ENCODE measurements around the gene TRAPPC13.
"Not testable (repeated sequence)": the region's sequence is repeated elsewhere in the genome, so short reads cannot be mapped to it uniquely, and the experiment has no call there.

The TRAPPC13 gene

DNA sequence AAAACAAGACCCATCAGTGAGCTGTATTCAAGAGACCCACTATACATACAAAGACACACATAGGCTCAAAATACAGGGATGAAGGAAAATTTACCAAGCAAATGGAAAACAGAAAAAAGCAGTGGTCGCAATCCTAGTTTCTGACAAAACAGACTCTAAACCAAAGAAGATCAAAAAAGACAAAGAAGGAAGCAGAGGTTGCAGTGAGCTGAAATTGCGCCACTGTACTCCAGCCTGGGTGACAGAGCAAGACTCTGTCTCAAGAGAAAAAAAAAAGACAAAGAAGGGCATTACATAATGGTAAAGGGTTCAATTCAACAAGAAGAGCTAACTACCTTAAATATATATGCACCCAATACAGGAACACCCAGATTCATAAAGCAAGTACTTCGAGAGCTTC, 51.2 kb downstream of the TRAPPC13 start:
- DNase-seq (ENCODE audit: low read depth in 3 of 3), result not testable (repeated sequence)

DNA sequence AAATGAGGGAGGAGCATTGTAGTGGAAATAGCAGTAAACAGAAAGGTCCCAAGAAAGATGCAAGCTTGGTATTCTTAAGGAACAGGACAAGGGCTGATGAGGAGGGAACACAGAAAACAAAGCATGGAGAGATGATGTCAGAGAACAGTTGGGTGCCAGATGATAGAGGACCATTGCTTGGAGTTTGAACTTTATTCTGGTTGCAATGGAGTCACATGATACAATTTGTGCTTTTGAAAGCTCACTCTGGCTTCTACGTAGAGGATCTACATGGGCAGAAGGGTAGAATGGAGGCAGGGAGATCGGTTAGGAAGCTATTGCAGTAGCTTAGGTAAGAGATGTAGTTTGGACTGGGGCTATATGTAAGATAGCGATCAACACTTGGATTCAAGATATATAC, 57.3 kb downstream of the TRAPPC13 start:
- DNase-seq (ENCODE audit: low read depth in 3 of 3), result no peak

DNA sequence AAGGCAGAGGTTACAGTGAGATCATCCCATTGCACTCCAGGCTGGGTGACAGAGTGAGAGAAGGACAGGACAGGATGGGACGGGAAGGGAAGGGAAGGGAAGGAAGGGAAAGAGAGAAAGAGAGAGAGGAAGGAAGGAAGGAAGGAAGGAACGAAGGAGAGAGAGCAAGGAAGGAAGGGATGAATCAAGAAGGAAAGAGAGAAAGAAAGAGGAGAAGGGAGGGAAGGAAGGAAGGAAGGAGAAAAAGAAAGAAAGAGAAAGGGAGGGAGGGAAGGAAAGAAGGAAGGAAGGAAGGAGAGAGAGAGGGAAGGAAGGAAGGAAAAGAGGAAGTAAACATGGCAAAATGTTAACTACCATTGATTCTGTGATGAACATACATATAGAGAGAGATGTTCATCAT, 68.3 kb downstream of the TRAPPC13 start:
- no peak for DNase-seq (ENCODE audit: low read depth in 3 of 3)

DNA sequence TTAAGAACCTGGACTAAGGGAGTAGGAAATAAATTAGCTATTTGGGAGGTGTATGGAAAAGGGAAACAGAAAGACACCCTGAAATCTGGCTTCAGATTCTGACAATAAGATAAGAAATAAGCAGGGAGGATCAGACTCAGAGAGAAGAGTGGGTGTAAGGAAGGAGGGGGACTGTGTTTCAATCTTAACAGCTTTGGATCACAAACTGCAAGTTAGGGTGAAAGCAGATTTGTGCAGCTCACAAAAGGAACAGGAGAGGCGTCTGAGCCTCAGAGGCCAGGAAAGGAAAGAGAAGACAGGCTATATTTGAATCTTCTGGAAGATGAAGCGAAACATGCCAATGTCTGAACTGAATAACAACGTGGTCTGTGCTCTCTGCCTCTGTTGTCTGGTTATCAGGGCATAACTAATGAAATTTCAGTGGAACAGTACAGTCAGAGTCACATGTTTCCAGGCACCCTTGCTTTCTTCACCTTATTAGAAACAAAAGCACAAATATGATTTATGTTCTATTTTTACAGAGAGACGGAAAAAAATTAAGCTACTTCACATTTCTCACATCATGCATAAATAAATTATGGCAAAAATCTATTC, 70.4 kb downstream of the TRAPPC13 start:
- no peak for DNase-seq (ENCODE audit: low read depth in 3 of 3)

DNA sequence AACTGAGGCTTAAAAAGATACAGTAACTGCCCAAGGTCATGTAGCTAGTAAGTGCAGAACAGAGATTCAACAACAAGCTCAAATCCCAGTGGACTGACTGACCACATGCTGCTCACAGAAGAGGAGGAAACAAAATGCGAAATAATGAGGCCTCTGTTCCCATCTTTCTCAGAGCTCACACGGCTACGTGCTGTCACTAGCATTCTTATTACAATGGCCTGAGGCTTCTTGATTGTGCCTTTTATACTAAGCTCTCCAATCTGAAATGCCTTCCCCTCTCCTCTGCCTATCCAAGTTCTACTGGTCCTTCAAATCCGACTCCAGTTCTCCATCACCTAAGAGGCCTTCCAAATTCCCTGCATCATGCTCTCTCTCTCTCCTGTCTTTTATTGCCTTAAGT, 71.1 kb downstream of the TRAPPC13 start:
- no peak for DNase-seq (ENCODE audit: low read depth in 3 of 3)

DNA sequence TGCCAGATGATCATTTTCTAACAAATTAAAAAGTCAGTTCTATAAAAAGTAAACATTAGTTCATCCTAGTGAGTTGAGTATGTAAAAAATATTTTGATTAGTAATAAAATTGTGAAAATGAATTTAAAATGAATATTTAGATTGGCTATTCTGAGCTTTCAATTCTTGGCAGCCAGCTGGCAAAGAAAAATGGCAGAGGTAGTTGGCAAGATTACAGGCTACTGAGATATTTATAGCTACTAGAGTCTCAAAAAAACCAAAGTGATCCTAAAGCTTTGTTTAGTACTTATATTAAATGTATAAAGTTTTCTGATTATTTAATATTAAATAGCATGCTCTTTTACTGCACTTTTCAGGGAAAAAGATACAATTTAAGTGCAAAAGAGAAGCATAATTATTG, 72.1 kb downstream of the TRAPPC13 start:
- no peak for DNase-seq (ENCODE audit: low read depth in 3 of 3)

DNA sequence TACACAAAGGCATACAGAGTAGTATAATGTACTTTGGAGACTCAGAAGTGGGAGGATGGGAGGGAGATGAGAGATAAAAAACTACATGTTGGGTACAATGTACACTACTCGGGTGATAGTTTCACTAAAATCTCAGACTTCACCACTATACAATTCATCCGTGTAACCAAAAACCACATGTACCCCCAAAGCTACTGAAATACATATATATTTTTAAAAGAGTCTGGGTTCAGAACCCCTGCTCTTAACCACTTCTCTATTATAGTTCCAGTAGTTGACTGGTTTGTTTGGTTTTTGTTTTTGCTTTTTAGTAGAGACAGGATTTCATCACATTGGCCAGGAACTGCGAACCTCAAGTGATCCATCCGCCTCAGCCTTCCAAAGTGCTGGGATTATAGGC, 74.5 kb downstream of the TRAPPC13 start:
- no peak for DNase-seq (ENCODE audit: low read depth in 3 of 3)

DNA sequence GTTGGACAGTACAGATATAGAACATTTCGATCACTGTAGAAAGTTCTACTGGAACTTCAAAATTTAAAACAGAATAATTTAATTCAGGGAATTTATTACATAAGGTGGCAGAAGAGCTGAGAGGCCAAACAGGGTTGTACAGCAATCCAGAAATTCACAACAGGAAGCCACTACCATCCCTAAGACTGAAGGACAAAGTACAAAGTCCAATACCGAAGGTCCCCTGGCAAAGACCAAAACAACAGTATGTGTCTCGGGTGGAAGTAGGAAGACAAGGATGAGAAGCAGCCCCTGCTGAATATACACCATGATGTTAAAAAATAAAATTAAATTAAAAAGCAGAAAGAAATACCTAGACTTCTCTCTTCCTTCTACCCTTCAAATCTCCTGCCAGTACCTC, 77.2 kb downstream of the TRAPPC13 start:
- no peak for DNase-seq (ENCODE audit: low read depth in 3 of 3)

DNA sequence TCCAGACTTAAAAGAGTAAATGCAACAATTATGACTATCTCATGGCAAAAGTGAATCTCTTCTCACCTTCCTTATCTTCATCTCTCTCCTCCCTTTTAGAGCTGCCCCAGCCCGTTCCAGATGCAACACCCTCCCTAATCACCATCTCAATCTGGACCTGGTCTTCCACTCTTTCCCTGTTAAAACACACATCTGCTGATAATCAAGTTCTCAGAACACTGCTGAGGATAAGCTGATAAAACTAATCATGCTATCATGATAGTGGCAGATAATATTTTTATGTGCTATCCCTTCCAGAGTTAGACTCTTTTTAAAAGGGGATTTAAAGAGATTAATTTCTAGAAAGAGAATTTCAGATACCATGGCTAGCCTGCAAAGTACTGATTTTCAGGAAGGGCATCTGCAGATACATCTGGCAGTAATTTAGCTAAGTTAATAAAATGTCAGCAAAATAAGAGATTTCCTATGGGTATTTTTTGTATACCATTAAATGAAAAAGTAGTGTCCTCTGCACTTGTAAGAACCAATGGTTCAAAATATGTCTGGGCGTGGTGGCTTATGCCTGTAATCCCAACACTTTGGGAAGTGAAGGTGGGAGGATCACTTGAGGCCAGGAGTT, 79.9 kb downstream of the TRAPPC13 start:
- DNase-seq (ENCODE audit: low read depth in 3 of 3), result no peak

DNA sequence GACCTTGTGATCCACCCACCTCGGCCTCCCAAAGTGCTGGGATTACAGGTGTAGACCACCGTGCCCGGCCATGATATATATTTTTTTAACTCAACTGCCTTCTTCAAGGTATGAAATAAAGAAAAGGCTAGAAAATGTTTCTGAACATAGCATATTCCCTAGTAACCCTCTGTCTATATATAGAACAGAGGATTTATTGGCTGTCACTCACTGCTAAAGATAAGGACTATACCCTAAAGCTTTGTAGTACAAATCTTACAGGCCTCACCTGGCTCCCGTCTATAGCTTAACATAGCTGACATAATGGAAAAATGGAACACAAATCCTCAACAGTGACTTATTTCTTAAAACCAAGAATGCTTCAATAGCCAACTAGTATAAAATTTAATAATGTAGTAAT, 82.8 kb downstream of the TRAPPC13 start:
- DNase-seq (ENCODE audit: low read depth in 3 of 3), result no peak

DNA sequence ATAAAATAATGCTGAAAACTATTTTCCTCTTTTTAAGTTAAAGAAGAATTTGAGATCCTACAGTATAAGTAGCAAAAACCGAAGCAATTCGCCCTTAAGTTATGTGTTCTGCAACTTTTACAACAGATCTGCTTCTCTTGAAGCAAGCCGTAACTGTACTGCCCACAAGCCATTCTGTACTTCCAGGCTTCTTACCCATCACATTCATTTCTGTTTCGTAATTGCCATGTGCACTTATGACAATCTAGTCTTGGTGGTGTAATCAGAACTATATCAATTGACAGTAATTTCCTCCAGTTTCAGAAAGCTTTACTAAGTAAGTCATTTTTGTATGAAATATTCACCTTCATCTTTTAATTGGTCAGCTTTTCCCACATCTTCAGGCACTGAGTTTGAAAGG, 83.3 kb downstream of the TRAPPC13 start:
- no peak for DNase-seq (ENCODE audit: low read depth in 3 of 3)
